Endodermal cell (in vitro differentiated cells): Measurements from ENCODE around the gene PARP1. TPM values are rescaled to one million over a fixed set of nuclear protein-coding genes. Genes with fewer than 3 reads are reported as not detected.
A peak's percentile ranks its signal among the peaks of the same experiment; 100 is the strongest.

Source experiments
- DNase-seq: peaks from one replicate; pipeline ENCODE4 v3.0.0-alpha.2; 2017
- H3K27ac ChIP-seq: 2 replicates; pipeline ENCODE4 v1.5.1; 2013; ENCODE audit warnings: mild to moderate bottlenecking, low read depth, low read length, moderate library complexity
- H3K27me3 ChIP-seq: 2 replicates; pipeline ENCODE4 v1.6.1; 2013; ENCODE audit warnings: mild to moderate bottlenecking, low read length, moderate library complexity; ENCODE audit not compliant: insufficient read depth, control insufficient read depth, poor library complexity, severe bottlenecking
- H3K36me3 ChIP-seq: 2 replicates; pipeline ENCODE4 v1.7.0; 2013; ENCODE audit warnings: mild to moderate bottlenecking, low read length, moderate library complexity; ENCODE audit not compliant: control insufficient read depth, insufficient read depth
- H3K4me1 ChIP-seq: one replicate; pipeline ENCODE4 v1.7.0; 2013; ENCODE audit warnings: low read length; ENCODE audit not compliant: control insufficient read depth, insufficient read depth
- H3K4me3 ChIP-seq: 2 replicates; pipeline ENCODE4 v1.5.1; 2013; ENCODE audit warnings: mild to moderate bottlenecking, low read length, moderate library complexity
- H3K9ac ChIP-seq: 2 replicates; pipeline ENCODE4 v1.6.1; 2013; ENCODE audit warnings: mild to moderate bottlenecking, low read length, moderate library complexity; ENCODE audit not compliant: poor library complexity, severe bottlenecking; ENCODE audit errors: extremely low read depth
- H3K9me3 ChIP-seq: 2 replicates; pipeline ENCODE4 v1.6.1; 2013; ENCODE audit warnings: mild to moderate bottlenecking, low read length, moderate library complexity; ENCODE audit not compliant: control insufficient read depth
- H3K27ac Mint-ChIP-seq: 2 replicates; pipeline ENCODE4 v1.8.0; 2020; ENCODE audit warnings: mixed read lengths
- H3K27me3 Mint-ChIP-seq: 2 replicates; pipeline ENCODE4 v1.8.0; 2021; ENCODE audit warnings: mild to moderate bottlenecking, mixed read lengths; ENCODE audit not compliant: insufficient read depth
- H3K36me3 Mint-ChIP-seq: 2 replicates; pipeline ENCODE4 v1.8.0; 2020; ENCODE audit warnings: low read depth, mixed read lengths
- H3K4me1 Mint-ChIP-seq: 2 replicates; pipeline ENCODE4 v1.8.0; 2020; ENCODE audit warnings: mixed read lengths
- H3K4me3 Mint-ChIP-seq: 2 replicates; pipeline ENCODE4 v1.8.0; 2020; ENCODE audit warnings: mild to moderate bottlenecking, moderate library complexity, mixed read lengths
- H3K9me3 Mint-ChIP-seq: 2 replicates; pipeline ENCODE4 v1.8.0; 2020; ENCODE audit warnings: mild to moderate bottlenecking, mixed read lengths
- CTCF ChIP-seq: fragments of 200-600 bp; sonication (generic); conservative IDR thresholded peaks from 2 replicates; pipeline ENCODE4 v1.5.0; 2021; ENCODE audit warnings: antibody characterized with exemption, mild to moderate bottlenecking
- WGBS, 2 experiments: methylation state at CpG; one replicate each; pipeline versions ENCODE4 v1.1.5 to v1.1.7; 2013; ENCODE audit warnings: missing lambda C conversion rate in 2 of 2, mixed read lengths in 1 of 2; ENCODE audit not compliant: insufficient coverage in 1 of 2, insufficient read length in 1 of 2; 5-methylcytosine and 5-hydroxymethylcytosine counted together
- total RNA-seq, 2 donors: library from RNA; stranded (reverse); fragmentation: NEBNext Ultra II Directional in 1 of 2; extraction: Animal tissue kit (Norgen Biotek cat#: 25700) in 1 of 2; gene quantifications; 2 replicates in 1 of 2; 3 replicates in 1 of 2; pipeline ENCODE4 v1.2.1, GENCODE V29; 2021

The PARP1 gene
- total RNA-seq, 2 donors from 2014 or later: 170 to 173 TPM

DNA sequence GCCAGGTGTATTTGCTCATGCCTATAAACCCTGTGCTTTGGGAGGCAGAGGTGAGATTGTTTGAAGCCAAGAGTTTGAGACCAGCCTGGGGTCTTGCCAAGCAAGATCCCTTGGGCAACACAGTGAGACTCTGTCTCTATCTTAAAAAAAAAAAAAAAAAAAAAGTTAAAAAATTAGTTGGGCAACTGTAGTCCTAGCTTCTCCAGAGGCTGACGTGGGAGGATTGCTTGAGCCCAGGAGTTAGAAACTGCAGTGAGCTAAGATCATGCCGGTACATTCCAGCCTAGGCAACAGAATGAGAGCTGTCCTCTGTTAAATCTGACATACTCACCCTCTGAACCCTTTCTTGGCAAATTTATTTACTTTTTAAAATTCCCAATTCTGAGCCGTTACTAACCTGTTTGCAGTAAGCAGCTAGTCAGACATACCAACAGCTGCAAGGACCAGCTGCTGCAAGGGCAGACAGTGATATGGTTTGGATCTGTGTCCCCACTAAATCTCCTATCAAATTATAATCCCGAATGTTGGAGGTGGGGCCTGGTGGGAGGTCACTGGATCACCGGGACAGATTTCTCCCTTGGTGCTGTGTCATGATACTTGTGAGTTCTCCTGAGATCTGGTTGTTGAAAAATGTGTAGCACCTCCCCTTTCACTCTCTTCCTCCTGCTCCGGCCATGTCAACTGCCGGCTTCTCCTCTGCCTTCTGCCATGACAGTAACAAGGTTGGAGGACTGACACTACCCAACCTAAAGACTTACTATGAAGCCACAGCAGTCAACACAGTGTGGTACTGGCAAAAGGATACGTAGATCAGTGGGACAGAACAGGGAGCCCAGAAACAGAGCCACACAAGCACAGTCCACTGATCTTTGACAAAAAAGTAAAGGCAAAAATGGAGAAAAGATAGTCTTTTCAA is 10.6 kb downstream of the PARP1 start:
- no peaks in the 10 kb centered on the region for H3K9me3 ChIP-seq
- no peak overlapping the region for H3K27ac ChIP-seq
- no peak overlapping the region for H3K9ac ChIP-seq
- Mint-ChIP-seq H3K9me3 (no peaks in the 10 kb centered on the region), H3K4me1 (peaks cover 3% of the 10 kb centered on the region), H3K27me3 (no peaks in the 10 kb centered on the region), H3K4me3 (no peak overlapping the region), H3K36me3 (peaks cover 84% of the 10 kb centered on the region), H3K27ac (peak overlapping the region; percentile 9)
- no peaks in the 10 kb centered on the region for H3K27me3 ChIP-seq
- WGBS, 2 experiments: 90 to 94% methylated on average over 4 to 8 of the region's 8 CpGs
- no peak for TF ChIP-seq CTCF
- no peaks in the 10 kb centered on the region for H3K4me1 ChIP-seq
- no peak overlapping the region for H3K4me3 ChIP-seq
- no peak for DNase-seq
- peaks cover 88% of the 10 kb centered on the region for H3K36me3 ChIP-seq

- no peaks in the 10 kb centered on the region for H3K4me1 ChIP-seq
- Mint-ChIP-seq H3K27me3 (no peaks in the 10 kb centered on the region), H3K27ac (no peak overlapping the region), H3K4me3 (no peak overlapping the region), H3K36me3 (peaks cover 82% of the 10 kb centered on the region), H3K4me1 (peaks cover 3% of the 10 kb centered on the region), H3K9me3 (no peaks in the 10 kb centered on the region)
- no peaks in the 10 kb centered on the region for H3K27me3 ChIP-seq
- no peak overlapping the region for H3K27ac ChIP-seq
- no peak overlapping the region for H3K9ac ChIP-seq
- no peak overlapping the region for H3K4me3 ChIP-seq
- no peaks in the 10 kb centered on the region for H3K9me3 ChIP-seq
- WGBS, 2 experiments: 82 to 88% methylated on average over 2 to 6 of the region's 6 CpGs
- no peak for TF ChIP-seq CTCF
- DNase-seq: no peak
- H3K36me3 ChIP-seq: peaks cover 85% of the 10 kb centered on the region
Observed at GRCh38 chr1:226395753-226396152, 12.1 kb downstream of the PARP1 start.

DNA sequence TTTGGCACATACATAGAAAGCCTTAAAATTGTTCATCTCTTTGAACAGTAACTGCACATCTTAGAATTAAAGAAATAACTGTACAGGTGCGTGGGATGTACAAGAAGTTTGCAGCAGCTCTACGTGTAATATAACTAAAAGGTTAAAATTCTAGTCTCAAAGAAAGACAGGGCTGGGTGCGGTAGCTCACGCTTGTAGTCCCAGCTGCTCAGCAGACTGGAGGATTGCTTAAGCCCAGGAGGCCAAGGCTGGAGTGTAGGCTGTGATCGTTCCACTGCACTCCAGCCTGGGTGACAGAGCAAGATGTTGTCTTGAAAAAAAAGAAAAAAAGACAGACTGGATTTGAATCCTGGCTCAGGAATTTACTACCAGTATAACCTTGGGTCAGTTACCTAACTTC is 13.4 kb downstream of the PARP1 start:
- DNase-seq: no peak
- 96 to 100% methylated on average over 3 to 5 of the region's 5 CpGs for WGBS, 2 experiments
- Mint-ChIP-seq H3K27ac (no peak overlapping the region), H3K27me3 (no peaks in the 10 kb centered on the region), H3K4me3 (no peak overlapping the region), H3K36me3 (peaks cover 81% of the 10 kb centered on the region), H3K9me3 (no peaks in the 10 kb centered on the region), H3K4me1 (peaks cover 3% of the 10 kb centered on the region)
- no peak overlapping the region for H3K9ac ChIP-seq
- H3K9me3 ChIP-seq: no peaks in the 10 kb centered on the region
- no peak overlapping the region for H3K4me3 ChIP-seq
- no peaks in the 10 kb centered on the region for H3K27me3 ChIP-seq
- no peak for TF ChIP-seq CTCF
- peaks cover 84% of the 10 kb centered on the region for H3K36me3 ChIP-seq
- H3K27ac ChIP-seq: no peak overlapping the region
- H3K4me1 ChIP-seq: no peaks in the 10 kb centered on the region
